Stimulated activated naive CD8-positive, alpha-beta T cell treated with anti-CD3 and anti-CD28 coated beads, Interleukin-15, Interleukin-2, amounts not matched to agents 100 ng/mL and 50 ng/mL, for 24 hours (primary cell): ENCODE data around the gene SH3RF3.

ENCODE experiments used
- H3K27ac Mint-ChIP-seq: one replicate; pipeline ENCODE4 v1.8.0; 2021; ENCODE audit warnings: mild to moderate bottlenecking, mixed read lengths
- H3K27me3 Mint-ChIP-seq: one replicate; pipeline ENCODE4 v1.8.0; 2021; ENCODE audit warnings: mixed read lengths
- H3K36me3 Mint-ChIP-seq: one replicate; pipeline ENCODE4 v1.8.0; 2021; ENCODE audit warnings: low read depth, mixed read lengths
- H3K4me1 Mint-ChIP-seq: one replicate; pipeline ENCODE4 v1.8.0; 2021; ENCODE audit warnings: low read depth, mixed read lengths
- H3K4me3 Mint-ChIP-seq: one replicate; pipeline ENCODE4 v1.8.0; 2021; ENCODE audit warnings: mild to moderate bottlenecking, mixed read lengths
- H3K9me3 Mint-ChIP-seq: one replicate; pipeline ENCODE4 v1.8.0; 2021; ENCODE audit warnings: mixed read lengths

The SH3RF3 gene

DNA sequence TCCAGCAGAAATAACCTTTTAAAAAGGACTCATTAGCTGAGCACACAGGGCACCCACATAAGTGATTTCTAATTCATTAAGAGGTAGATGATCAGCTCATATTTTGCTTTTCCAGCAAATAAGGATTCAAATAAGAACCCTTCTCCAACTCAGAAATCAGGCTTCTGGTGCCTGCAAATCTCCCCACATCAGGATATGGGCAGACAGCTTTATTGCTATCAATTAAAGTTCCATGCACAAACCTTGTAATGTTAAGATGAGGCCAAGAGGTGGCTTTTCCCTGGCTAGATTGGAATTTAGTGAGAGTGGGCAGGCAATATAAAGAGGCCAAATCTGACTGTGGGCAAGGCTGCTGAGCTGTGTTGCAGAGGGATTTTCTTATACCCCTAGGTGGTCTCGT, 193.6 kb downstream of the SH3RF3 start:
- Mint-ChIP-seq H3K4me3 (no peak overlapping the region), H3K27ac (no peak overlapping the region), H3K9me3 (no peaks in the 10 kb centered on the region), H3K36me3 (no peaks in the 10 kb centered on the region), H3K27me3 (no peaks in the 10 kb centered on the region), H3K4me1 (peaks cover 15% of the 10 kb centered on the region)

DNA sequence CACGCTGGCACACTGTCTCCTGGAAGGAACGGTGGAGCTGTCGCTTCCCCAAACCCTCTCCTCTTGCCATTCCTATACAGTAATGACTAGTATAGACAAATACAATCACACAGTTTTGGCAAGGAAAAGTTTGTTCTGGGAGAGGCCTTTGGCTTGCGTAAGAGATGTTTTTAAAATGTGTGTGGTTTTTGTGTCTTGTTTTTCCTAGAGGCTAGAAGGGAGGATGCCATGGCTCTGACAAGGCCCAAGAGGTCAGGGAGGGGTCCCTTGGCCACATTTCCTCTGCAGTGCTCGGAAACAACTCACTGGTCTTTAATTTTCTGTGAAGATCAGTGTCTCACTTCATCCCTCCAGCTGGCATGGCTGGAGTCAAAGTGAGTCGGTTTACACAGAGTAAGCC, 195.9 kb downstream of the SH3RF3 start:
- Mint-ChIP-seq H3K36me3 (no peaks in the 10 kb centered on the region), H3K4me1 (peaks cover 7% of the 10 kb centered on the region), H3K4me3 (no peak overlapping the region), H3K27me3 (peaks cover 3% of the 10 kb centered on the region), H3K9me3 (no peaks in the 10 kb centered on the region), H3K27ac (no peak overlapping the region)

DNA sequence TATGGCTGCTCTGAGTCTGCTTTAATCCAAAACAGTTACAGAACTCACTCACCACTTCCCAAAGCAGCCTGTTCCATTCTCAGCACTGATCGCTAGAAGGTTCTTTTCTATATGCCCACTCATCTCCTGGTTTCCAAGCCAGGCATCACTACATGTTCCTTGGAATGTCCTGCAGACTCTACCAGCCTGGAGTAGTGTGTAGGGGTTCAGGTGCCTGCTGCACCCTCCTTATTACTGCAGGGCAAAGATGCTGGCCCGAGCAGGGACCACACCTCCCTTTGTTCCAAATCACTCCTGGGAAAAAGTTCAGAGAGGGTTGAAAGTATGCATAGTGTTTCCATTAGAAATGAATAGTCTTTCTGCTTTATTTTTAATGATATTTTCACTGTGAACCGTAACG, 196.6 kb downstream of the SH3RF3 start:
- H3K27ac Mint-ChIP-seq, result no peak overlapping the region
- H3K27me3 Mint-ChIP-seq, result peaks cover 3% of the 10 kb centered on the region
- no peaks in the 10 kb centered on the region for H3K9me3 Mint-ChIP-seq
- H3K4me3 Mint-ChIP-seq, result no peak overlapping the region
- H3K36me3 Mint-ChIP-seq, result no peaks in the 10 kb centered on the region
- H3K4me1 Mint-ChIP-seq, result peaks cover under 1% of the 10 kb centered on the region

GRCh38 chr2:109326306-109326705, 197.3 kb downstream of the SH3RF3 start:
- Mint-ChIP-seq H3K9me3 (no peaks in the 10 kb centered on the region), H3K27me3 (peaks cover 3% of the 10 kb centered on the region), H3K4me1 (no peaks in the 10 kb centered on the region), H3K36me3 (no peaks in the 10 kb centered on the region), H3K27ac (no peak overlapping the region), H3K4me3 (no peak overlapping the region)

GRCh38 chr2:109330056-109330455, 201.1 kb downstream of the SH3RF3 start:
- peaks cover 3% of the 10 kb centered on the region for H3K27me3 Mint-ChIP-seq
- no peak overlapping the region for H3K4me3 Mint-ChIP-seq
- peaks cover 29% of the 10 kb centered on the region for H3K4me1 Mint-ChIP-seq
- no peaks in the 10 kb centered on the region for H3K9me3 Mint-ChIP-seq
- H3K36me3 Mint-ChIP-seq, result no peaks in the 10 kb centered on the region
- H3K27ac Mint-ChIP-seq, result no peak overlapping the region

DNA sequence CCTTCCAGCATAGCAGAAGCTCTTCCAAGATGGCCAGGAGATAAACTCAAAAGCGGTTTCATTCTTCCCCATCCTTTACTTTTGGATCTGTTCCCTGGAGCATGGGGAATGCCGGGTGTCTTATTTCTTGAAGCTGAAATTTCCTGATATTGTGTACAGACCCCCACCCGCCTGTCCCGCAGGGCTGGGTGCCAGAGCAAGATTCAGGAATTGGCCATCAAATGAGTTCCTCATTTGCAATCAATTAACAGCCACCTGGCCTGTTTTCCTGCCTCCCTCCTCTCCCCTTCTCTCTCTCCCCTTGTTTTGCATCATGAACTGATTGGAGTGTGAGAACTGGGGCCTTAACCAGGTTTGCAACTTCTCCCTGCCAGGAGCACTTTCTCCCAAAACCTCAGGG, 202.1 kb downstream of the SH3RF3 start:
- no peak overlapping the region for H3K27ac Mint-ChIP-seq
- H3K27me3 Mint-ChIP-seq, result peaks cover 3% of the 10 kb centered on the region
- H3K36me3 Mint-ChIP-seq, result no peaks in the 10 kb centered on the region
- peaks cover 39% of the 10 kb centered on the region for H3K4me1 Mint-ChIP-seq
- H3K9me3 Mint-ChIP-seq, result no peaks in the 10 kb centered on the region
- H3K4me3 Mint-ChIP-seq, result no peak overlapping the region

DNA sequence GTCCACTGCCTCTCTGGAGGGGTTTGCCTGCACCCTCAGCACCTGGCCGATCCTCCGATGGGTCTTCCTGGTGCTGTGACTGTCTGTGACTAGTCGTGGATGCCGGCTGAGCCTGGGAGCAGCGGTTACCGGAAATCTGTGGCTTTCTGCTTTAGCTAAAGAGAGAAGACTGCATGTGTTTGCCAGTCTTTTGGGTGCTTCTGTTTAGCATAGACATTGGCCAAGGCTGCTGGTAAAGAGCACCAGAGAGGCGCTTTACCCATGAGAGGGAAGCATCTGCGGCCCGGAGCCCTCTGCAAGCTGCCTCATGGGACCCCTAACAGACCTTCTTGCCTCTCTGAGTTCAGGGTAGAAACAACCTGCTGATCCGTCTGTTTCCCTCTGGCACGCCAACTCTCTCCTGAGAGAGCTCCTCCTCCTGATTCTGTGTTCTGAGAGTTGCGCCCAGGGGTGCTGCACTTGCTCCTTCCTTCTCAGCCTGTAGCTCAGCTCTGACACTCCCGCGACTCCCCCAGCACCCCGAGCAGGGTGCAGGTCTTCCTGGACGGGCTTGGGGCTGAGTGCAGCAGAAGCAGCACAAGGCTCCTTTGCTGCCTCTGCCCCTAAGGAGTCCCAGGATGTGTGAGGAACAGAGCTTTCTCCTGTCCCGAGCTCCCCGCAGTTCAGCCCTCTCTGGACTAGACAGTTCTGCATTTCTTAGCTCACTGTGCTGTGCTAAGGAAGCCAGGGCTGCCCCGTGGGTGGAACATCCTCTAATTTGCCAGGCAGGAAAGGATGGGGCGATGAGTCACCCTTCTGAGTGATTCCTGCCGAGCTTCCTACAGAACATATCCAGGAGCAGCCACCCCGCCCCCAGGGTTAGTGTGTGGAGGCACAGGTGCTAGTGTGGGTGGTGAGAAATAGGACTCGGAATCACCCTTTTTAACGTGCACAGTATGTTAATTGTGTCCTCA, 203.2 kb downstream of the SH3RF3 start:
- peaks cover 45% of the 10 kb centered on the region for H3K4me1 Mint-ChIP-seq
- peaks cover 3% of the 10 kb centered on the region for H3K27me3 Mint-ChIP-seq
- H3K36me3 Mint-ChIP-seq, result no peaks in the 10 kb centered on the region
- H3K4me3 Mint-ChIP-seq, result peak overlapping the region; percentile 71
- peak overlapping the region; percentile 73 for H3K27ac Mint-ChIP-seq
- no peaks in the 10 kb centered on the region for H3K9me3 Mint-ChIP-seq

DNA sequence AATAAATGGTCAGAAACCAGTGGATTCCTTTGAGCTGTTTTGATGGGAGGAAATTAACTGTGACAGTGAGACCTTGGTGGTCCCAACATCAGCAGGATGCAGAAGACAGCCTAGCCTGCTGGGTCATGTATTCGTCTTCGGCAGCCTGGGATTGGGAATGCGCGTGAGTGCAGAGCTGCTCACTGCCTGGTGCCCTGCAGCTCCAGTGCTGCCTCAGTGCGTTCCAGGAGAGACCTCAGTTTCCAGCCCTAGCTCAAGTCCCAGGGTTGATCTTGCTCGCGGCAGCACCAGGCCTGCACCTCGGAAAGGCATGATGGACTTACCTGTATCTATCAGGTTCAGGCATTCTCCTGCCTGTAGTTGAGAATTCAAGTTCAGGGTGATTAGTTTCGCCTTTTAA, 203.9 kb downstream of the SH3RF3 start:
- H3K27ac Mint-ChIP-seq, result peak overlapping the region; percentile 53
- peaks cover 3% of the 10 kb centered on the region for H3K27me3 Mint-ChIP-seq
- peaks cover 45% of the 10 kb centered on the region for H3K4me1 Mint-ChIP-seq
- H3K36me3 Mint-ChIP-seq, result no peaks in the 10 kb centered on the region
- H3K4me3 Mint-ChIP-seq, result no peak overlapping the region
- no peaks in the 10 kb centered on the region for H3K9me3 Mint-ChIP-seq

DNA sequence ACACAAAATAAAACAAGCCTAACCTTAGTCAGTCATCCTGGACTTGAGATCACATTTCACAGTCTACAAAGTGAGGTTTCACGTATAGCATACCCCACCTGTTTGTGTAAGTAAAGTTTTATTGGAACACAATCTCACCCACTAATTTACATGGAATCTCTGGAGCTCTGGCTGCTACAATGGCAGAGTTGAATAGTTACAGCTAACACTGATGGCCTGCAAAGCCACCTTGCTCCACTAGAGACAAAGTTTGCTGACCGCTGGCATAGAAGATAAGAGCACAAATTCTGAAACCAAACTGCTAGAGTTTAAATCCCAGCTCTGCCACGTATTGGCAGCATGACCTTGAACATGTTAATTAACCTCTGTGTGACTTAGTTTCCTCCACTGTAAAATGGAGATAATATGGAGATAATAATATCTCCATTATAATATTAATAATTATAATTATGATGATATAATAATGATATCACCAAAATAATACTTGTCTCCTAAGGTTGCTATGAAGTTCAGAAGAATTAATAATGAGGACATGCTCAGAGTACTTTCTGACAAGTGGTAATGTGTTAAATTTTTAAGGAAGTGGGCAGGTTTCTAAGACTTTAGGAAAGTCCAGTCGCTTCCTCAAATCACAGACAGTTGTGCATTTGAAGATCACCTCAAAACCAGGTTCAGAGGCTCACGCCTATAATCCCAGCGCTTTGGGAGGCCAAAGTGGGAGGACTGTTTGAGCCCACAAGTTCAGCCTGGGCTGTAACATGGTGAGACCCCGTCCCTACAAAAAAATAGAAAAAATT, 204.6 kb downstream of the SH3RF3 start:
- Mint-ChIP-seq H3K4me1 (peaks cover 45% of the 10 kb centered on the region), H3K4me3 (no peak overlapping the region), H3K9me3 (no peaks in the 10 kb centered on the region), H3K27me3 (no peaks in the 10 kb centered on the region), H3K27ac (no peak overlapping the region), H3K36me3 (no peaks in the 10 kb centered on the region)

DNA sequence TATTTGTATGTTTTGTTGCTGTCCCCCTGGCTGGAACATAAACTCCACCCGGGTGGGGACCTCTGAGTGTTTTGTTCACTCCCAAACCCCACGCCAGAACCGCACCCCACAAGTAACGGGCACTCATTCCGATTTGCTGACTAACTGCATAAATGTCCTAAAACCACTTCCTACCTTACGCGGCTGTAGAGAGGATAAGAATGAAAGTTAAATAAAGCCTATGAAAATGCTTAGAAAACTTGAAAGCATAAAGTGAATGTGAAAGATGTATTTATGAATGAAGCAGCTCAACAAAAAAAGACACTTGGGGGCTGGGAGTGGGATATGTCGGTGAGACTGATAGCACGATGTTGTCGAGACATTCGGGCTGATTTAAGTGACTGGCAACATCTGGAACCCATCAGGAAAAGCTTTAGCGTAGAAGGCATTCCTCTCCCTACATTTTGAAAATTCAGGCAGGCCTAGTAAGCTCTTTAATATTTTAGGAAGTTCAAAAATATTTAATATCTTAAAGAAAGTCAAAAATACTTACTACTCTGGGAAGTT, 206.7 kb downstream of the SH3RF3 start:
- H3K27me3 Mint-ChIP-seq, result no peaks in the 10 kb centered on the region
- H3K9me3 Mint-ChIP-seq, result no peaks in the 10 kb centered on the region
- H3K36me3 Mint-ChIP-seq, result no peaks in the 10 kb centered on the region
- peak overlapping the region; percentile 45 for H3K4me3 Mint-ChIP-seq
- H3K4me1 Mint-ChIP-seq, result peaks cover 49% of the 10 kb centered on the region
- H3K27ac Mint-ChIP-seq, result peak overlapping the region; percentile 46

- peak overlapping the region; percentile 46 for H3K27ac Mint-ChIP-seq
- peak overlapping the region; percentile 45 for H3K4me3 Mint-ChIP-seq
- H3K9me3 Mint-ChIP-seq, result no peaks in the 10 kb centered on the region
These were observed 207.3 kb downstream of the SH3RF3 start for GRCh38 chr2:109336296-109336695.

GRCh38 chr2:109337221-109337620, 208.2 kb downstream of the SH3RF3 start:
- Mint-ChIP-seq H3K36me3 (no peaks in the 10 kb centered on the region), H3K27ac (no peak overlapping the region), H3K4me1 (peaks cover 51% of the 10 kb centered on the region), H3K9me3 (no peaks in the 10 kb centered on the region), H3K27me3 (no peaks in the 10 kb centered on the region), H3K4me3 (no peak overlapping the region)

More at GRCh38 chr2:109336296-109336695, 207.3 kb downstream of the SH3RF3 start:
- peaks cover 55% of the 10 kb centered on the region for H3K4me1 Mint-ChIP-seq
- no peaks in the 10 kb centered on the region for H3K36me3 Mint-ChIP-seq
- H3K27me3 Mint-ChIP-seq, result no peaks in the 10 kb centered on the region

GRCh38 chr2:109339519-109339966, 210.5 kb downstream of the SH3RF3 start:
- no peak overlapping the region for H3K4me3 Mint-ChIP-seq
- no peaks in the 10 kb centered on the region for H3K9me3 Mint-ChIP-seq
- H3K27ac Mint-ChIP-seq, result no peak overlapping the region
- no peaks in the 10 kb centered on the region for H3K36me3 Mint-ChIP-seq
- no peaks in the 10 kb centered on the region for H3K27me3 Mint-ChIP-seq
- peaks cover 32% of the 10 kb centered on the region for H3K4me1 Mint-ChIP-seq

GRCh38 chr2:109340381-109340780, 211.4 kb downstream of the SH3RF3 start:
- H3K9me3 Mint-ChIP-seq, result no peaks in the 10 kb centered on the region
- peaks cover 27% of the 10 kb centered on the region for H3K4me1 Mint-ChIP-seq
- no peaks in the 10 kb centered on the region for H3K27me3 Mint-ChIP-seq
- H3K36me3 Mint-ChIP-seq, result no peaks in the 10 kb centered on the region
- no peak overlapping the region for H3K27ac Mint-ChIP-seq
- no peak overlapping the region for H3K4me3 Mint-ChIP-seq
